Measurements from ENCODE around the gene CFAP91.

The CFAP91 gene

GRCh38 chr3:119672776-119673175, 30.0 kb upstream of the CFAP91 start:
- H3K4me1 ChIP-seq (ENCODE audit: low read depth, poor library complexity, severe bottlenecking): peaks cover 16% of the 10 kb centered on the region
- no peak overlapping the region for H3K27ac ChIP-seq
- H3K36me3 ChIP-seq (ENCODE audit: insufficient read depth): 0 out of 2 replicates have a peak, but pooled peaks cover 13% of the 10 kb centered on the region
- no peak overlapping the region for H3K4me2 ChIP-seq
- no peak for TF ChIP-seq CTCF (conservative IDR thresholded peaks at IDR 0.05; ENCODE audit: low read depth, low read length)
- H3K4me3 ChIP-seq (IDR thresholded peaks at IDR 0.05; ENCODE audit: insufficient read depth, low read depth, low read length): no peak overlapping the region
- peaks cover 17% of the 10 kb centered on the region for H3K79me2 ChIP-seq (ENCODE audit: insufficient read depth, low read depth)
- H3K27me3 ChIP-seq (ENCODE audit: insufficient read depth, low read depth): no peaks in the 10 kb centered on the region
- no peaks in the 10 kb centered on the region for H4K20me1 ChIP-seq (ENCODE audit: insufficient read depth)
- no peak overlapping the region for H3K9ac ChIP-seq
- no peak overlapping the region for H2AFZ ChIP-seq (ENCODE audit: low read depth)

DNA sequence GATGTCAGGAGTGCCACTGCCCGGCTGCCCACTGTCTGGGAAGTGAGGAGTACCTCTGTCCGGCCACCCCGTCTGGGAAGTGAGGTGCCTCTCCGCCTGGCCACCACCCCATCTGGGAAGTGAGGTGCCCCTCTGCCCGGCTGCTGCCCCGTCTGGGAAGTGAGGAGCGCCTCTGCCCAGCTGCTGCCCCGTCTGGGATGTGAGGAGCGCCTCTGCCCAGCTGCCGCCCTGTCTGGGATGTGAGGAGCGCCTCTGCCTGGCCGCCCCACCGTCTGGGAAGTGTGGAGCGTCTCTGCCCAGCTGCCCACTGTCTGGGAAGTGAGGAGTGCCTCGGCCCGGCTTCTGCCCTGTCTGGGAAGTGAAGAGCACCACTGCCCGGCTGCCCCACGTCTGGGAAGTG, 28.9 kb upstream of the CFAP91 start:
- no peak for TF ChIP-seq CTCF (conservative IDR thresholded peaks at IDR 0.05; ENCODE audit: low read depth, low read length)
- no peaks in the 10 kb centered on the region for H3K27me3 ChIP-seq (ENCODE audit: insufficient read depth, low read depth)
- peaks cover 19% of the 10 kb centered on the region for H3K4me1 ChIP-seq (ENCODE audit: low read depth, poor library complexity, severe bottlenecking)
- no peak overlapping the region for H3K27ac ChIP-seq
- no peak overlapping the region for H3K4me3 ChIP-seq (IDR thresholded peaks at IDR 0.05; ENCODE audit: insufficient read depth, low read depth, low read length)
- H3K79me2 ChIP-seq (ENCODE audit: insufficient read depth, low read depth): peaks cover 17% of the 10 kb centered on the region
- H4K20me1 ChIP-seq (ENCODE audit: insufficient read depth): no peaks in the 10 kb centered on the region
- no peak overlapping the region for H3K4me2 ChIP-seq
- 0 out of 2 replicates have a peak, but pooled peaks cover 13% of the 10 kb centered on the region for H3K36me3 ChIP-seq (ENCODE audit: insufficient read depth)
- H3K9ac ChIP-seq: no peak overlapping the region
- no peak overlapping the region for H2AFZ ChIP-seq (ENCODE audit: low read depth)

DNA sequence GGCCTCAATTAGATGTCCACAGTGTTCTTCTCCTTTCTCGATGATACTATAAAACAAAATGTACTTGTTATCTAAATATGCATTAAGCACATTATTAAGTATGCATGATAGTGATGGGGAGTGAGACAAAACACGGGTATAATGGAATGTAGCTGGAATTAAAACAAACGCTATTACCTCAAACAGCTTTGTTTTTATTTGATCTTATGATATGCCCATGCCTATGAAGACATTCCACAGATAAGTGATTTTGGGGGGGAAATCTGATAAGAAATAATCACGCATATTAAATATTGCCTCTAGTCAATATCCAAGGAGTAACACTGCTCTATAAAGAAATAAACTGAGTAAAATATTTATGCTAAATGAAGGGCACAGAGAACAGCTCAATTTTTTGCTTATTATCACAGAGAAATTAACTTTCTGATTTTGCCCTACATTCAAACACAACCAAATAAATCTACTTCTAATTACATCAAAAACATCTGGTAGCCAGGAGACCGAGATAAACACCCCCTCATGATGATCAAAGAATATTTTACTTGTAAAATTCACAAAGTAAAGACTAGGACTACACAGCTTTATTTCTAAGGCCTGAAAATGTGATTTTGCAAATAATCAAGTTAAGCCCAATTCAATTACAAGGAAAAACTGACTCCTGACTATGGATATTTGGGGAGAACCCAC, 27.5 kb upstream of the CFAP91 start:
- peak overlapping the region; percentile 91 for H3K4me2 ChIP-seq
- H4K20me1 ChIP-seq (ENCODE audit: insufficient read depth): no peaks in the 10 kb centered on the region
- H3K27ac ChIP-seq: no peak overlapping the region
- H3K9ac ChIP-seq: no peak overlapping the region
- H3K4me3 ChIP-seq (IDR thresholded peaks at IDR 0.05; ENCODE audit: insufficient read depth, low read depth, low read length): no peak overlapping the region
- peaks cover 19% of the 10 kb centered on the region for H3K4me1 ChIP-seq (ENCODE audit: low read depth, poor library complexity, severe bottlenecking)
- H3K79me2 ChIP-seq (ENCODE audit: insufficient read depth, low read depth): peaks cover 17% of the 10 kb centered on the region
- no peaks in the 10 kb centered on the region for H3K27me3 ChIP-seq (ENCODE audit: insufficient read depth, low read depth)
- TF ChIP-seq CTCF (conservative IDR thresholded peaks at IDR 0.05; ENCODE audit: low read depth, low read length): no peak
- H2AFZ ChIP-seq (ENCODE audit: low read depth): no peak overlapping the region
- 0 out of 2 replicates have a peak, but pooled peaks cover 13% of the 10 kb centered on the region for H3K36me3 ChIP-seq (ENCODE audit: insufficient read depth)

- Histone ChIP-seq H3K27me3 (ENCODE audit: insufficient read depth, low read depth) (no peaks in the 10 kb centered on the region), H3K4me2 (peak overlapping the region; percentile 91), H3K4me3 (IDR thresholded peaks at IDR 0.05; ENCODE audit: insufficient read depth, low read depth, low read length) (peak overlapping the region; percentile 19), H3K36me3 (ENCODE audit: insufficient read depth) (0 out of 2 replicates have a peak, but pooled peaks cover 13% of the 10 kb centered on the region), H3K79me2 (ENCODE audit: insufficient read depth, low read depth) (peaks cover 17% of the 10 kb centered on the region), H3K4me1 (ENCODE audit: low read depth, poor library complexity, severe bottlenecking) (peaks cover 23% of the 10 kb centered on the region), H2AFZ (ENCODE audit: low read depth) (no peak overlapping the region), H4K20me1 (ENCODE audit: insufficient read depth) (no peaks in the 10 kb centered on the region), H3K27ac (peak overlapping the region; percentile 93; the same call in 1 of the 2 replicates), H3K9ac (peak overlapping the region; percentile 93; the same call in 1 of the 2 replicates)
- no peak for TF ChIP-seq CTCF (conservative IDR thresholded peaks at IDR 0.05; ENCODE audit: low read depth, low read length)
These were observed 26.8 kb upstream of the CFAP91 start for GRCh38 chr3:119676020-119676419.
